HCT116 (cell line): ENCODE data around the gene MED14.

Experiments
- POLR2A ChIP-seq: IDR thresholded peaks from 2 replicates; pipeline ENCODE4 v1.7.0; 2011; ENCODE audit warnings: borderline replicate concordance; ENCODE audit not compliant: insufficient read depth, insufficient read length; ENCODE audit errors: extremely low read depth
- TF ChIP-seq, protein P1 (sequence below), 3 experiments: fragments of 200-600 bp in 1 of 3; sonication (generic) in 1 of 3; IDR thresholded peaks in 2 of 3; conservative IDR thresholded peaks in 1 of 3; 2 replicates each; pipeline ENCODE4 v1.5.1; 2012 to 2017; ENCODE audit warnings: low read depth in 2 of 3, low read length in 2 of 3, antibody characterized with exemption in 1 of 3, borderline replicate concordance in 1 of 3, control low read depth in 1 of 3, mild to moderate bottlenecking in 1 of 3, mixed read lengths in 1 of 3, mixed run types in 1 of 3, moderate library complexity in 1 of 3; ENCODE audit not compliant: insufficient read depth in 1 of 3

DNA sequence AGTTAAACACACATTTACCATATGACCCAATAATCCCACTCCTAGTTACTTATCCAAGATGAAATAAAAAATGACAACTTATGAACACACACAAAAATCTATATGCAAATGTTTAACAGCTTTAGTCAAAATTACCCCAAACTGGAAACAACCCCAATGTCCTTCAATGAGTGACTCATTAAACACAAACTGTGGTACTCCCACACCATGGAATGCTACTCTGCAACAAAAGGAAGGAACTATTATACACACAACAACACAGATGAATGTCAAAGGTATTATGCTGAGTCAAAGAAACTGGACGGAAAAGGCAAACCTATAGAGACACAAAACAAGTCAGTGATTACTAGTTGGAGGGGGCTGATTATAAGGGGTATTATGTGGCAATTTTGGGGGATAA lies 40.5 kb downstream of the MED14 start:
- TF ChIP-seq, protein P1, sequence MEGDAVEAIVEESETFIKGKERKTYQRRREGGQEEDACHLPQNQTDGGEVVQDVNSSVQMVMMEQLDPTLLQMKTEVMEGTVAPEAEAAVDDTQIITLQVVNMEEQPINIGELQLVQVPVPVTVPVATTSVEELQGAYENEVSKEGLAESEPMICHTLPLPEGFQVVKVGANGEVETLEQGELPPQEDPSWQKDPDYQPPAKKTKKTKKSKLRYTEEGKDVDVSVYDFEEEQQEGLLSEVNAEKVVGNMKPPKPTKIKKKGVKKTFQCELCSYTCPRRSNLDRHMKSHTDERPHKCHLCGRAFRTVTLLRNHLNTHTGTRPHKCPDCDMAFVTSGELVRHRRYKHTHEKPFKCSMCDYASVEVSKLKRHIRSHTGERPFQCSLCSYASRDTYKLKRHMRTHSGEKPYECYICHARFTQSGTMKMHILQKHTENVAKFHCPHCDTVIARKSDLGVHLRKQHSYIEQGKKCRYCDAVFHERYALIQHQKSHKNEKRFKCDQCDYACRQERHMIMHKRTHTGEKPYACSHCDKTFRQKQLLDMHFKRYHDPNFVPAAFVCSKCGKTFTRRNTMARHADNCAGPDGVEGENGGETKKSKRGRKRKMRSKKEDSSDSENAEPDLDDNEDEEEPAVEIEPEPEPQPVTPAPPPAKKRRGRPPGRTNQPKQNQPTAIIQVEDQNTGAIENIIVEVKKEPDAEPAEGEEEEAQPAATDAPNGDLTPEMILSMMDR (IDR thresholded peaks at IDR 0.05 in 2 of 3, conservative IDR thresholded peaks at IDR 0.05 in 1 of 3; ENCODE audit: borderline replicate concordance in 1 of 3, insufficient read depth in 1 of 3, low read depth in 2 of 3, low read length in 2 of 3) = no peak
- TF ChIP-seq POLR2A = no peak
